HFF-Myc (cell line): ENCODE results near the gene MAP3K13.
"Not testable (repeated sequence)": the region's sequence is repeated elsewhere in the genome, so short reads cannot be mapped to it uniquely, and the experiment has no call there.

ENCODE experiments used
- DNase-seq: peaks from one replicate; pipeline ENCODE4 v3.0.0-alpha.2; 2011; ENCODE audit warnings: low read depth; ENCODE audit errors: extremely low read depth
- H3K4me3 ChIP-seq: replicated peaks from 2 replicates; pipeline ENCODE4 v1.5.1; 2011; ENCODE audit warnings: low read depth, mild to moderate bottlenecking, control low read depth, low read length
- TF ChIP-seq, protein P1 (sequence below): IDR thresholded peaks from 2 replicates; pipeline ENCODE4 v1.5.1; 2012; ENCODE audit warnings: mild to moderate bottlenecking, low read depth, low read length, control low read depth; ENCODE audit errors: missing control alignments

MAP3K13 gene

DNA sequence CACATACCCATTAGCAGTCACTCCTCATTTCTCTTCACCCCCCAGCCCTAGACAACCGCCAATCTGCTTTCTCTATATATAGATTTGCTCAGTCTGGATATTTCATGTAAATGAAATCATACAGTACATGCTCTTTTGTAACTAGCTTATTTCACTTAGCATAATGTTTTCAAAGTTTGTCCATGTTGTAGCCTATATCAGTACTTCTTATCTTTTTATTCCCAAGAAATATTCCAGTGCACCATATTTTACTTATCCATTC is 3.1 kb downstream of the MAP3K13 start:
- no peak overlapping the region for H3K4me3 ChIP-seq
- no peak for DNase-seq
- TF ChIP-seq, protein P1, sequence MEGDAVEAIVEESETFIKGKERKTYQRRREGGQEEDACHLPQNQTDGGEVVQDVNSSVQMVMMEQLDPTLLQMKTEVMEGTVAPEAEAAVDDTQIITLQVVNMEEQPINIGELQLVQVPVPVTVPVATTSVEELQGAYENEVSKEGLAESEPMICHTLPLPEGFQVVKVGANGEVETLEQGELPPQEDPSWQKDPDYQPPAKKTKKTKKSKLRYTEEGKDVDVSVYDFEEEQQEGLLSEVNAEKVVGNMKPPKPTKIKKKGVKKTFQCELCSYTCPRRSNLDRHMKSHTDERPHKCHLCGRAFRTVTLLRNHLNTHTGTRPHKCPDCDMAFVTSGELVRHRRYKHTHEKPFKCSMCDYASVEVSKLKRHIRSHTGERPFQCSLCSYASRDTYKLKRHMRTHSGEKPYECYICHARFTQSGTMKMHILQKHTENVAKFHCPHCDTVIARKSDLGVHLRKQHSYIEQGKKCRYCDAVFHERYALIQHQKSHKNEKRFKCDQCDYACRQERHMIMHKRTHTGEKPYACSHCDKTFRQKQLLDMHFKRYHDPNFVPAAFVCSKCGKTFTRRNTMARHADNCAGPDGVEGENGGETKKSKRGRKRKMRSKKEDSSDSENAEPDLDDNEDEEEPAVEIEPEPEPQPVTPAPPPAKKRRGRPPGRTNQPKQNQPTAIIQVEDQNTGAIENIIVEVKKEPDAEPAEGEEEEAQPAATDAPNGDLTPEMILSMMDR, result no peak

DNA sequence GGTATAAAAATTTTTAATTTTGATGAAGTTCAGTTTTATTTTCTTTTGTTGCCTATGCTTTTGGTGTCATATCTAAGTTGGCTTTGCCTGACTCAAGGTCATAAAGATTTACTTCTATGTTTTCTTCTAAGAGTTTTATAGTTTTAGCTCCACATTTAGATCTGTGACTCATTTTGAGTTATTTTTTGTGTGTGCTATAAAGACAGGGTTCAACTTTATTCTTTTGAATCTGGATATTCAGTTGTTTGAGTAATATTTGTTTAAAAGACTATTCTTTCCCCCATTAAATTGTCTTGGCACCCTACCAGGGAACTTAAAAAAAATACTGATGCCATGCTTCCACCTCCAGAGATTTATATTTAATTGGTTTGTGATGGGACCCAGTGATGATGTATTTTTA is 4.0 kb downstream of the MAP3K13 start:
- H3K4me3 ChIP-seq, result no peak overlapping the region
- no peak for DNase-seq
- TF ChIP-seq, protein P1, result no peak

DNA sequence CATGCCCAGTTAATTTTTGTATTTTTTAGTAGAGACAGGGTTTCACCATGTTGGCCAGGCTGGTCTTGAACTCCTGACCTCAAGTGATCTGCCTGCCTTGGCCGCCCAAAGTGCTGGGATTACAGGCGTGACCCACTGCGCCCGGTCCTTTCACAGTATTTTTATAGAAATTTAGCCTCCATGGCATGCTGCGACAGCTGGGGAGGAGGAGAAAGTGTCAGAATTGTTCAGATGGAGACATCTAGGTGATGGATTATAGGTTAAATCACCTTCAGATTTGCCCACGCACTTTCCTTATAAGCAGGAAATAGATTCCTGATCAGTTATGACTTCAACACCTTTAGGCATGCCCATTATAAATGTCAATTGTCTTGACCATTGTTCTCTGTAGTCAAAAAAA is 7.4 kb downstream of the MAP3K13 start:
- not testable (repeated sequence) for DNase-seq, H3K4me3 ChIP-seq

DNA sequence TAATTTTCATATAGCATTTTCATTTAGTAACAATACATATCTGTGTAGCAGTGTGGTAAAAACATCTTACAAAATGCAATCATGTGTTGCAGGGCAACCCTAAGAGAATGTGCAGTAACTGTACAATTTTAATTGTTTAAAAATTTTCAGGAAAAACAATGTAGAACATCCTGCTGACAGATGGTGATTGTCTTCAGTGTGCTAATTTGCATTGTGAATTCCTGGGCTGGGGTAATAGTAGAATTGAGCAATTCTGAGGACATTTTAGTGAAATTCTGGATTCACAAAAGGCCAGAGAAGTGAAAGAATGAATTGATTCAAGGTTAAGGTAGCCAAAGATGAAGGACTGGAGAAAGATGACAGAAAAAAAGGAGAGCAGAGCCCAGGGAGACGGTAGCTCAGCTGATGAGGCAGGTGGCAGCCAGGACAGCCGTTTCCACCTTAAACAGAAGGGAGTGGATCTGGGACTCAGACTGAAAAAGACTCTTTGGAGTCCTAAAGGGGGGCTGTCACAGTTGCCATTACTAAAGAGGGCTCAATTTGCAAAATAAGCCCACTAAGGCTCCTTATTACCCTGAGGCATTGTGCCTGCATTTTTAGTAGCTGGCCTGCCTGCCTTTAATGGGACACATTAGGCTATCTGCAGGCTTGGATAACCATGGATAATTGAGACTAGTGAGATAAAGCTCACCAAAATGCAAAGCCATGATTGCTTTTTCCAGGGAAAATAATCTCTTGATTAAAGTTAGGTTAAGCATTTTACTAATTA is 8.6 kb downstream of the MAP3K13 start:
- H3K4me3 ChIP-seq, result no peak overlapping the region
- DNase-seq, result no peak
- TF ChIP-seq, protein P1, result no peak

DNA sequence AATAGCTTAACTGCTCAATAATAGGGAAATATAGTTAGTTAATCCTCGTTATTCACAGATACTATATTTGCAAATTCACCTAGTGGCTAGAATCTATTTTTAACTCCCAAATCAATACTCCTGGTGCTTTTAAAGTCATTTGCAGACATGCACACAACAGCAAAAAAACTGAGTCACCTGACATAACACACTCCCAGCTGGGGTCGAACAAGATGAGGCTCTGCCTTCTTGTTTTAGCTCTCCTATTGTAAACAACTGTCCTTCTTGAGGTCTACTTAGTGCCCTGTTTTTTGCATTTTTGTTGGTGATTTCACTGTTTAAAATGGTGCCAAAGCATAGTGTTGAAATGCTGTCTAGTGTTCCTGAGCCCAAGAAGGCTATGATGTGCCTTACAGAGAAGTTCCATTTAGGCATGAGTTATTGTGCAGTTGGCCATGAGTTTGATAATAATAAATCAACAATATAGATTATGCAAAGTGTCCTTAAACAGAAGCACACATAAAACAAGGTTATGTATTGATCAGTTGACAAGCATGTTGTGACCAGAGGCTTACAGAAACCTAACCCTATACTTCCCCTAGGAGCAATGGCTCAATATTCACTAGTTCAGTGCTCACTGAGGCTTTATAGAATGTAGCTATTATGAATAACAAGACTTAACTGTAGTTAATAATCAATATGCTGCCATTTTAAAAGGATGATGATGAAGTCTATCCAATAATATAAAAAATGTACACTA is 18.6 kb downstream of the MAP3K13 start:
- no peak overlapping the region for H3K4me3 ChIP-seq
- DNase-seq, result no peak
- TF ChIP-seq, protein P1, result no peak

DNA sequence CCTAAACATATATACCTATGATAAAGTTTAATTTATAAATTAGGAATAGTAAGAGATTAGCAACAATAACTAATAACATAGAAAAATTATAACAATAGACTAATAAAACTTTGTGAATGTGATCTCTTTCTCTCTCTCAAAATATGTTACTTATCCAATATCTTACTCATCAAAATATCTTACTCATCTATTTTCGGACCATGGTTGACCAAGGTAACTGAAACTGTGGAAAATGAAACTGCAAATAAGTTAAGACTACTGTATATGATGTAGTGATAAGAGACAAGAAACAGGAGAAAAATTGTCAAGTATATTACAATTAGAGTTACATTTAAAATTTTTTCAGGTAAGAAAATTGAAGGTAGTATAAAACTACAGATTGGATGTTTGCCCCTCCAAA is 19.2 kb downstream of the MAP3K13 start:
- TF ChIP-seq, protein P1, result no peak
- no peak for DNase-seq
- H3K4me3 ChIP-seq, result no peak overlapping the region

DNA sequence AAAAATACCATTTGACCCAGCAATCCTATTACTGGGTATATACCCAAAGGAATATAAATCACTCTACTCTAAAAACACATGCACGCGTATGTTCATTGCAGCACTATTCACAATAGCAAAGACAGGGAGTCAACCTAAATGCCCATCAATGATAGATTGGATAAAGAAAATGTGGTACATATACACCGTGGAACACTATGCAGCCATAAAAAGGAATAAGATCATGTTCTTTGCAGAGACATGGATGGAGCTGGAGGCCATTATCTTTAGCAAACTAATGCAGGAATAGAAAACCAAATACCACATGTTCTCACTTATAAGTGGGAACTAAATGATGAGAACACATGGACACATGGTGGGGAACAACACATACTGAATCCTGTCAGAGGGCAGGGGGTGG is 23.6 kb downstream of the MAP3K13 start:
- not testable (repeated sequence) for DNase-seq, H3K4me3 ChIP-seq

DNA sequence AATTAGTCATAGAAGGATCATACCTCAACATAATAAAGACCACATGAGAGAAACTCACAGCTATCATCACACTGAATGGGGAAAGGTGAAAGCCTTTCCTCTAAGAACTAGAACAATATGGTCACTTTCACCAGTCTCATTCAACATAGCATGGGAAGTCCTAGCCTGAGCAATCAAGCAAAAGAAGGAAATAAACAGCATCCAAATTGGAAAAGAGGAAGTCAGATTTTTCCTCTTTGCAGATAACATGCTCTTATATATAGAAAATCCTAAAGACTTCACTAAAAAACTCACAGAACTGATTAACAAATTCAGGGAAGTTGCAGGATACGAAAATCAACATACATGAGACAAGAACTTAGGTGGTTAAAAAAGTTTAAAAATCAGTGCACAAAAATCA is 24.7 kb downstream of the MAP3K13 start:
- no peak overlapping the region for H3K4me3 ChIP-seq
- no peak for DNase-seq
- TF ChIP-seq, protein P1, result no peak
